Neuronal stem cell (in vitro differentiated cells): Measurements from ENCODE around the gene DPYSL3.

Source experiments
- DNase-seq: peaks from one replicate; pipeline ENCODE4 v3.0.0-alpha.2; 2013; ENCODE audit warnings: low spot score
- H2AFZ ChIP-seq: one replicate; pipeline ENCODE4 v1.6.1; 2013; ENCODE audit warnings: mild to moderate bottlenecking, low read length, inconsistent platforms
- H2AK5ac ChIP-seq: 2 replicates; pipeline ENCODE4 v1.6.1; 2013; ENCODE audit warnings: low read depth, mild to moderate bottlenecking, inconsistent platforms, low read length, moderate library complexity, mixed read lengths
- H2BK120ac ChIP-seq: 2 replicates; pipeline ENCODE4 v1.6.1; 2013; ENCODE audit warnings: low read depth, mild to moderate bottlenecking, inconsistent platforms, low read length, moderate library complexity, mixed read lengths
- H2BK12ac ChIP-seq: one replicate; pipeline ENCODE4 v1.6.1; 2013; ENCODE audit warnings: low read length, inconsistent platforms
- H2BK15ac ChIP-seq: 2 replicates; pipeline ENCODE4 v1.6.1; 2013; ENCODE audit warnings: mild to moderate bottlenecking, low read length, inconsistent platforms, mixed read lengths
- H2BK5ac ChIP-seq: one replicate; pipeline ENCODE4 v1.6.1; 2013; ENCODE audit warnings: inconsistent platforms, mild to moderate bottlenecking, low read length, moderate library complexity
- H3K14ac ChIP-seq: one replicate; pipeline ENCODE4 v1.6.1; 2013; ENCODE audit warnings: low read length, inconsistent platforms
- H3K18ac ChIP-seq: 2 replicates; pipeline ENCODE4 v1.6.1; 2013; ENCODE audit warnings: low read length, inconsistent platforms
- H3K23ac ChIP-seq: 2 replicates; pipeline ENCODE4 v1.6.1; 2013; ENCODE audit warnings: low read depth, mild to moderate bottlenecking, mixed read lengths, low read length, inconsistent platforms; ENCODE audit not compliant: poor library complexity
- H3K27ac ChIP-seq: replicated peaks from 3 replicates; pipeline ENCODE4 v1.5.1; 2013; ENCODE audit warnings: low read length, inconsistent platforms
- H3K27me3 ChIP-seq, 3 experiments: 2 replicates each; pipeline ENCODE4 v1.6.1; 2013; ENCODE audit warnings: low read length in 3 of 3, mild to moderate bottlenecking in 2 of 3, inconsistent platforms in 1 of 3, low read depth in 1 of 3, mixed read lengths in 1 of 3, moderate library complexity in 1 of 3; ENCODE audit not compliant: control insufficient read depth in 3 of 3, insufficient read depth in 3 of 3
- H3K36me3 ChIP-seq, 2 donors: replicated peaks in 1 of 2; 2 replicates each; pipeline ENCODE4 v1.6.1; 2013; ENCODE audit warnings: low read length in 2 of 2; ENCODE audit not compliant: control insufficient read depth in 2 of 2, insufficient read depth in 2 of 2
- H3K4ac ChIP-seq: 2 replicates; pipeline ENCODE4 v1.6.1; 2013; ENCODE audit warnings: inconsistent platforms, mild to moderate bottlenecking, low read length, moderate library complexity
- H3K4me1 ChIP-seq, 2 donors: 1 replicate in 1 of 2; 2 replicates in 1 of 2; pipeline ENCODE4 v1.6.1; 2013; ENCODE audit warnings: low read length in 2 of 2, low read depth in 1 of 2; ENCODE audit not compliant: control insufficient read depth in 2 of 2, insufficient read depth in 1 of 2
- H3K4me2 ChIP-seq: one replicate; pipeline ENCODE4 v1.6.1; 2013; ENCODE audit warnings: mild to moderate bottlenecking, low read length, inconsistent platforms; ENCODE audit not compliant: insufficient read depth, poor library complexity, severe bottlenecking
- H3K4me3 ChIP-seq, 2 donors: 2 replicates each; pipeline ENCODE4 v1.5.1; 2013; ENCODE audit warnings: low read length in 2 of 2, mild to moderate bottlenecking in 2 of 2, inconsistent platforms in 1 of 2, moderate library complexity in 1 of 2
- H3K79me1 ChIP-seq: one replicate; pipeline ENCODE4 v1.6.1; 2013; ENCODE audit warnings: low read depth, mild to moderate bottlenecking, inconsistent platforms, low read length, moderate library complexity
- H3K9ac ChIP-seq: one replicate; pipeline ENCODE4 v1.6.1; 2013; ENCODE audit warnings: mild to moderate bottlenecking, low read depth, low read length, inconsistent platforms; ENCODE audit not compliant: poor library complexity
- H3K9me3 ChIP-seq, 2 donors: replicated peaks in 1 of 2; 2 replicates each; pipeline versions ENCODE3 to v1.6.1; 2013; ENCODE audit warnings: low read length in 2 of 2, mild to moderate bottlenecking in 2 of 2, inconsistent platforms in 1 of 2, low read depth in 1 of 2, mixed read lengths in 1 of 2, moderate library complexity in 1 of 2; ENCODE audit not compliant: control insufficient read depth in 2 of 2, insufficient read depth in 1 of 2
- H4K8ac ChIP-seq: one replicate; pipeline ENCODE4 v1.6.1; 2013; ENCODE audit warnings: low read depth, mild to moderate bottlenecking, inconsistent platforms, low read length, moderate library complexity
- H4K91ac ChIP-seq: one replicate; pipeline ENCODE4 v1.6.1; 2013; ENCODE audit warnings: low read length, low read depth, mild to moderate bottlenecking, inconsistent platforms; ENCODE audit not compliant: poor library complexity
- WGBS, 2 donors: extraction: QIAGEN DNeasy Blood & Tissue Kit; methylation state at CpG; one replicate each; pipeline ENCODE4 v1.1.7; 2013; ENCODE audit warnings: missing lambda C conversion rate in 2 of 2, mixed read lengths in 1 of 2; ENCODE audit not compliant: insufficient read length in 2 of 2, insufficient replicate concordance in 1 of 2; ENCODE audit errors: extremely low coverage in 2 of 2; 5-methylcytosine and 5-hydroxymethylcytosine counted together

DPYSL3 gene

GRCh38 chr5:147448766-147449165 is 61.1 kb downstream of the DPYSL3 start:
- no CpG with 5 or more reads among the region's 1 CpG for WGBS, 2 donors
- no peak overlapping the region for H3K27ac ChIP-seq

DNA sequence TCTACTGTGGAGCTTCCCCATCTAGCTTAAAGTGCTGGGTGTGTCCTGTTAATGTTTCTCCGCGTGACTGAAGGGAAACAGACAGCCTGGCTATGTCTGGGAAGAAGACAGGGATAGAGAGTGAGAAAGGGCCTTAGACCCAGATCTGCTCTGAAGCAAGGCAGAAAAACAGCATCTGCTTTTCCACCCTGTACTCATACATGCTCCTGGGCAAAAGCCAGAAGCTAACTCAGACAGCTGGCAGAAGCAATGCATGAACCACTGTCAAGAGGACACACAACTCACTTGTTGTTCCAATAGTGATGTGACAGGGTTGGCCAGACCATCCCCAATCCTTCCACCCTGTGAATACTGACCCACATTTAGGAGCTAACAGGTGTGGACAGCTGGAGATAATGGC is 63.3 kb downstream of the DPYSL3 start:
- no peak overlapping the region for H3K14ac ChIP-seq
- no peaks in the 10 kb centered on the region for H3K27me3 ChIP-seq
- H3K27ac ChIP-seq: peak overlapping the region; percentile 59
- H4K8ac ChIP-seq: no peak overlapping the region
- no peaks in the 10 kb centered on the region for H3K79me1 ChIP-seq
- H3K4ac ChIP-seq: no peak overlapping the region
- H2AFZ ChIP-seq: no peak overlapping the region
- H4K91ac ChIP-seq: no peak overlapping the region
- H2BK5ac ChIP-seq: no peak overlapping the region
- H3K36me3 ChIP-seq: peaks cover 2 to 72% of the 10 kb centered on the region in 2 donors
- H3K4me1 ChIP-seq: peaks cover 6 to 28% of the 10 kb centered on the region in 2 donors
- H3K4me2 ChIP-seq: no peak overlapping the region
- no peak overlapping the region for H2AK5ac ChIP-seq
- no peak overlapping the region for H3K18ac ChIP-seq
- H3K9me3 ChIP-seq: peaks cover 0 to 13% of the 10 kb centered on the region in 2 donors
- no peak overlapping the region for H3K9ac ChIP-seq
- no peak overlapping the region for H2BK12ac ChIP-seq
- H2BK120ac ChIP-seq: no peak overlapping the region
- no peak for DNase-seq
- no CpG with 5 or more reads among the region's 2 CpGs for WGBS, 2 donors
- no peak overlapping the region for H3K23ac ChIP-seq
- no peak overlapping the region for H2BK15ac ChIP-seq
- no peak overlapping the region for H3K4me3 ChIP-seq

More at GRCh38 chr5:147448766-147449165, 61.1 kb downstream of the DPYSL3 start:
- Histone ChIP-seq H2AFZ (no peak overlapping the region), H2AK5ac (no peak overlapping the region), H3K4ac (no peak overlapping the region), H3K27me3 (no peaks in the 10 kb centered on the region), H3K4me2 (no peak overlapping the region), H3K9ac (no peak overlapping the region), H3K9me3 (peaks cover 0 to 3% of the 10 kb centered on the region in 2 donors), H2BK5ac (no peak overlapping the region), H4K91ac (no peak overlapping the region), H3K79me1 (peaks cover 5% of the 10 kb centered on the region), H2BK12ac (no peak overlapping the region), H3K4me3 (no peak overlapping the region), H3K4me1 (peaks cover 13 to 24% of the 10 kb centered on the region in 2 donors), H3K36me3 (peaks cover under 1 to 50% of the 10 kb centered on the region in 2 donors), H3K18ac (no peak overlapping the region), H3K23ac (no peak overlapping the region), H2BK120ac (no peak overlapping the region), H4K8ac (no peak overlapping the region), H2BK15ac (no peak overlapping the region), H3K14ac (no peak overlapping the region)
- DNase-seq: no peak

- peaks cover 0 to 13% of the 10 kb centered on the region in 2 donors for H3K9me3 ChIP-seq
- H3K4me3 ChIP-seq: no peak overlapping the region
- no peak overlapping the region for H3K4ac ChIP-seq
- H4K8ac ChIP-seq: no peak overlapping the region
- no peak overlapping the region for H2BK12ac ChIP-seq
- H3K4me2 ChIP-seq: no peak overlapping the region
- peaks cover 2 to 78% of the 10 kb centered on the region in 2 donors for H3K36me3 ChIP-seq
- no peak overlapping the region for H2BK15ac ChIP-seq
- no peak overlapping the region for H3K14ac ChIP-seq
- H2AK5ac ChIP-seq: no peak overlapping the region
- WGBS, 2 donors: no CpG with 5 or more reads among the region's 2 CpGs
- no peak overlapping the region for H3K23ac ChIP-seq
- H2BK120ac ChIP-seq: no peak overlapping the region
- H3K18ac ChIP-seq: no peak overlapping the region
- peak overlapping the region; percentile 59 for H3K27ac ChIP-seq
- no peak overlapping the region for H2AFZ ChIP-seq
- H3K27me3 ChIP-seq: no peaks in the 10 kb centered on the region
- H3K4me1 ChIP-seq: peaks cover 0 to 27% of the 10 kb centered on the region in 2 donors
- H4K91ac ChIP-seq: no peak overlapping the region
- H3K9ac ChIP-seq: no peak overlapping the region
- H2BK5ac ChIP-seq: no peak overlapping the region
- H3K79me1 ChIP-seq: no peaks in the 10 kb centered on the region
- no peak for DNase-seq
These were observed 64.0 kb downstream of the DPYSL3 start for GRCh38 chr5:147445917-147446316.

DNA sequence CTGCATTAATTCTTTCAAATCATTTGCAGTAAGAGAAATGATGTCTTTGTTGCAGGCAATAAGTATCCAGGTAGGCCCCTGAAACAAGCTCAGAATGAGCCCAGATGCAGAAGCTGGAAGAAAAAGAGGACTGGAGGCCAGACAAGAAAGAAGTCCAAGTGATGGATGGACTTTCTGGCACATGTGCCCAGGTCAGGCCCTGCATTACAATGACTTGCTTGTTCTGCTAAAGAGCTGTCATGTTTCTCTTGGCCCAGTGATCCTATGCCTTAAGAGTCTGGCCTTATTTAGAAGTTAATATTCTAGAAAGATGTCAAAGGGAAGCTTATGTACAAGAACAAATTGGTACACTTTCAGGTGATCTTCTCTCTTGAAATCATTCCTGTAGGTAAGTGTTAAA is 64.8 kb downstream of the DPYSL3 start:
- Histone ChIP-seq H4K91ac (no peak overlapping the region), H3K4me1 (peaks cover 0 to 25% of the 10 kb centered on the region in 2 donors), H3K4ac (no peak overlapping the region), H3K27me3 (no peaks in the 10 kb centered on the region), H3K18ac (no peak overlapping the region), H3K27ac (no peak overlapping the region), H2BK15ac (no peak overlapping the region), H3K79me1 (no peaks in the 10 kb centered on the region), H2BK120ac (no peak overlapping the region), H2BK12ac (no peak overlapping the region), H2BK5ac (no peak overlapping the region), H3K36me3 (peaks cover 2 to 82% of the 10 kb centered on the region in 2 donors), H2AFZ (no peak overlapping the region), H3K23ac (no peak overlapping the region), H3K4me3 (no peak overlapping the region), H4K8ac (no peak overlapping the region), H3K9me3 (peaks cover 0 to 13% of the 10 kb centered on the region in 2 donors), H2AK5ac (no peak overlapping the region), H3K14ac (no peak overlapping the region), H3K9ac (no peak overlapping the region), H3K4me2 (no peak overlapping the region)
- DNase-seq: no peak
